Stimulated activated CD8-positive, alpha-beta memory T cell treated with anti-CD3 and anti-CD28 coated beads, Interleukin-7, amount 100 ng/mL, for 4 hours (primary cell): ENCODE measurements around the gene LSM3.
"Not testable (repeated sequence)": the region's sequence is repeated elsewhere in the genome, so short reads cannot be mapped to it uniquely, and the experiment has no call there.

Source experiments
- DNase-seq, 2 donors: peaks; one replicate each; pipeline ENCODE4 v3.0.0-alpha.2; 2020; ENCODE audit warnings: low read depth in 2 of 2

The LSM3 gene

GRCh38 chr3:14221902-14222301 lies 43.3 kb downstream of the LSM3 start:
- DNase-seq: no peak

GRCh38 chr3:14222457-14222856 lies 43.8 kb downstream of the LSM3 start:
- no peak for DNase-seq

- DNase-seq: no peak
These were observed 44.4 kb downstream of the LSM3 start for GRCh38 chr3:14222900-14223594.

- DNase-seq: no peak
These were observed 45.0 kb downstream of the LSM3 start for GRCh38 chr3:14223595-14223994.

GRCh38 chr3:14224895-14225294 lies 46.3 kb downstream of the LSM3 start:
- no peak for DNase-seq

GRCh38 chr3:14225421-14225820 lies 46.8 kb downstream of the LSM3 start:
- DNase-seq: no peak

GRCh38 chr3:14226351-14226750 lies 47.7 kb downstream of the LSM3 start:
- not testable (repeated sequence) for DNase-seq

GRCh38 chr3:14227856-14228255 lies 49.2 kb downstream of the LSM3 start:
- no peak for DNase-seq

GRCh38 chr3:14228681-14229470 lies 50.3 kb downstream of the LSM3 start:
- DNase-seq: no peak

GRCh38 chr3:14229695-14230094 lies 51.1 kb downstream of the LSM3 start:
- DNase-seq: not testable (repeated sequence)

GRCh38 chr3:14230729-14231128 lies 52.1 kb downstream of the LSM3 start:
- DNase-seq: no peak

GRCh38 chr3:14231145-14231990 lies 52.8 kb downstream of the LSM3 start:
- DNase-seq: no peak

GRCh38 chr3:14231998-14232501 lies 53.4 kb downstream of the LSM3 start:
- DNase-seq: no peak

- DNase-seq: no peak
These were observed 55.8 kb downstream of the LSM3 start for GRCh38 chr3:14234251-14235002.

- no peak for DNase-seq
These were observed 56.6 kb downstream of the LSM3 start for GRCh38 chr3:14235003-14235911.

- DNase-seq: no peak
These were observed 57.3 kb downstream of the LSM3 start for GRCh38 chr3:14235912-14236295.

GRCh38 chr3:14236902-14237301 lies 58.3 kb downstream of the LSM3 start:
- no peak for DNase-seq

- no peak for DNase-seq
These were observed 58.8 kb downstream of the LSM3 start for GRCh38 chr3:14237457-14237856.

- DNase-seq: no peak
These were observed 59.7 kb downstream of the LSM3 start for GRCh38 chr3:14238356-14238755.

- DNase-seq: no peak
These were observed 60.3 kb downstream of the LSM3 start for GRCh38 chr3:14238930-14239329.
